HL-60/S4 treated with phorbol 12-myristate 13-acetate at 8.2 ng/mL for 4 days and 3 days (cell line): ENCODE data around the gene KLF6.

ENCODE experiments used
- in situ Hi-C: fragments of 300-500 bp; cut with MboI; formaldehyde crosslinking; loops from 2 replicates; pipeline ENCODE4 v1.15.0; 2022; ENCODE audit warnings: low sequenced_read_pairs

Gene KLF6

GRCh38 chr10:3760083-3760482 is 24.9 kb downstream of the KLF6 start:
- in situ Hi-C loops: loop anchor here (25.0 kb wide), 1 partner anchor 523 kb away; no protein-coding TSS in a partner anchor

- in situ Hi-C loops: loop anchor here (25.0 kb wide), 1 partner anchor 522 kb away; no protein-coding TSS in a partner anchor
These were observed 25.6 kb downstream of the KLF6 start for GRCh38 chr10:3759397-3759796.

- in situ Hi-C loops: loop anchor here (25.0 kb wide), 1 partner anchor 521 kb away; no protein-coding TSS in a partner anchor
These were observed 26.5 kb downstream of the KLF6 start for GRCh38 chr10:3758491-3758970.

GRCh38 chr10:3757638-3758490 is 27.1 kb downstream of the KLF6 start:
- in situ Hi-C loops: loop anchor here (25.0 kb wide), 1 partner anchor 521 kb away; no protein-coding TSS in a partner anchor

- in situ Hi-C loops: loop anchor here (25.0 kb wide), 1 partner anchor 520 kb away; no protein-coding TSS in a partner anchor
These were observed 27.8 kb downstream of the KLF6 start for GRCh38 chr10:3757250-3757637.

- in situ Hi-C loops: loop anchor here (25.0 kb wide), 1 partner anchor 519 kb away; no protein-coding TSS in a partner anchor
These were observed 28.7 kb downstream of the KLF6 start for GRCh38 chr10:3756360-3756740.

GRCh38 chr10:3755440-3756359 is 29.3 kb downstream of the KLF6 start:
- in situ Hi-C loops: loop anchor here (25.0 kb wide), 1 partner anchor 518 kb away; no protein-coding TSS in a partner anchor

GRCh38 chr10:3754727-3755439 is 30.1 kb downstream of the KLF6 start:
- in situ Hi-C loops: loop anchor here (25.0 kb wide), 1 partner anchor 518 kb away; no protein-coding TSS in a partner anchor

- in situ Hi-C loops: loop anchor here (25.0 kb wide), 1 partner anchor 514 kb away; no protein-coding TSS in a partner anchor
These were observed 34.2 kb downstream of the KLF6 start for GRCh38 chr10:3750854-3751253.

GRCh38 chr10:3750006-3750816 is 34.8 kb downstream of the KLF6 start:
- in situ Hi-C loops: loop anchor here (25.0 kb wide), 1 partner anchor 513 kb away; no protein-coding TSS in a partner anchor

- in situ Hi-C loops: no loop called here
These were observed 35.4 kb downstream of the KLF6 start for GRCh38 chr10:3749600-3749999.

GRCh38 chr10:3749011-3749410 is 36.0 kb downstream of the KLF6 start:
- in situ Hi-C loops: no loop called here

GRCh38 chr10:3748484-3748883 is 36.5 kb downstream of the KLF6 start:
- in situ Hi-C loops: no loop called here

GRCh38 chr10:3747984-3748383 is 37.0 kb downstream of the KLF6 start:
- in situ Hi-C loops: no loop called here

- in situ Hi-C loops: no loop called here
These were observed 37.6 kb downstream of the KLF6 start for GRCh38 chr10:3747248-3747960.

- in situ Hi-C loops: no loop called here
These were observed 38.4 kb downstream of the KLF6 start for GRCh38 chr10:3746634-3747033.

GRCh38 chr10:3745521-3745920 is 39.5 kb downstream of the KLF6 start:
- in situ Hi-C loops: no loop called here

- in situ Hi-C loops: no loop called here
These were observed 43.1 kb downstream of the KLF6 start for GRCh38 chr10:3741688-3742461.
